Spleen (tissue), 11 donors: ENCODE data around the gene CLOCK. TPM values are rescaled to one million over a fixed set of nuclear protein-coding genes. Genes with fewer than 3 reads are reported as not detected.

Experiments
- DNase-seq: peaks from one replicate; pipeline ENCODE4 v3.0.0-alpha.2; 2020
- H3K27ac ChIP-seq, 8 donors: fragments of 200-600 bp; sonication (generic) in 7 of 8; 1 replicate in 4 of 8; 2 replicates in 4 of 8; pipeline versions ENCODE4 v1.5.0 to v1.8.0; 2016 to 2021; ENCODE audit warnings: inconsistent platforms in 4 of 8, mild to moderate bottlenecking in 4 of 8, moderate library complexity in 1 of 8
- H3K27me3 ChIP-seq, 7 donors: fragments of 200-600 bp; sonication (generic) in 6 of 7; replicated peaks in 1 of 7; 1 replicate in 4 of 7; 2 replicates in 3 of 7; pipeline versions ENCODE4 v1.5.0 to v1.8.0; 2016 to 2021; ENCODE audit warnings: inconsistent platforms in 3 of 7, mild to moderate bottlenecking in 1 of 7
- H3K36me3 ChIP-seq, 6 donors: fragments of 200-600 bp; sonication (generic) in 5 of 6; 1 replicate in 4 of 6; 2 replicates in 2 of 6; pipeline versions ENCODE4 v1.5.0 to v1.8.0; 2016 to 2021; ENCODE audit warnings: inconsistent platforms in 2 of 6
- H3K4me1 ChIP-seq, 6 donors: fragments of 200-600 bp; sonication (generic) in 5 of 6; 1 replicate in 3 of 6; 2 replicates in 3 of 6; pipeline versions ENCODE4 v1.5.0 to v1.8.0; 2016 to 2021; ENCODE audit warnings: inconsistent platforms in 3 of 6
- H3K4me3 ChIP-seq, 8 donors: fragments of 200-600 bp; sonication (generic) in 7 of 8; 1 replicate in 4 of 8; 2 replicates in 4 of 8; pipeline versions ENCODE4 v1.5.0 to v1.8.0; 2016 to 2021; ENCODE audit warnings: inconsistent platforms in 4 of 8, mild to moderate bottlenecking in 4 of 8, moderate library complexity in 2 of 8
- H3K9me3 ChIP-seq, 8 donors: fragments of 200-600 bp; sonication (generic) in 7 of 8; 1 replicate in 4 of 8; 2 replicates in 4 of 8; pipeline versions ENCODE4 v1.5.0 to v1.8.0; 2016 to 2021; ENCODE audit warnings: inconsistent platforms in 4 of 8
- CTCF ChIP-seq, 11 experiments: fragments of 200-600 bp in 7 of 11; fragments of 450-650 bp in 4 of 11; sonication (generic) in 4 of 11; IDR thresholded peaks in 8 of 11; conservative IDR thresholded peaks in 3 of 11; 1 replicate in 7 of 11; 2 replicates in 4 of 11; pipeline versions ENCODE4 v1.4.0 to v1.8.0; 2016 to 2021; ENCODE audit warnings: antibody characterized with exemption in 11 of 11, inconsistent platforms in 4 of 11, mild to moderate bottlenecking in 1 of 11
- POLR2A ChIP-seq, 3 donors: fragments of 450-650 bp; IDR thresholded peaks; one replicate each; pipeline ENCODE4 v1.5.1; 2017; ENCODE audit warnings: antibody characterized with exemption in 3 of 3, mild to moderate bottlenecking in 1 of 3
- POLR2AphosphoS5 ChIP-seq, 3 donors: sonication (generic); formaldehyde crosslinking; IDR thresholded peaks; one replicate each; pipeline ENCODE4 v1.5.1; 2017; ENCODE audit warnings: antibody characterized with exemption in 3 of 3
- WGBS, 5 donors: extraction: QIAGEN DNeasy Blood & Tissue Kit in 3 of 5; methylation state at CpG; one replicate each; pipeline versions ENCODE4 v1.1.5 to v1.1.7; 2013 to 2018; 5-methylcytosine and 5-hydroxymethylcytosine counted together
- intact Hi-C: fragments of 100-400 bp; cut with DNase I; formaldehyde crosslinking; loops from one replicate; pipeline ENCODE4 v1.15.0; 2023; ENCODE audit warnings: low total_unique reads
- polyA plus RNA-seq, 3 donors: library from polyadenylated mRNA; stranded (reverse); fragments of 200-250 nt; gene quantifications; one replicate each; pipeline ENCODE4 v1.2.1, GENCODE V29; 2013
- total RNA-seq, 7 donors: library from RNA; depleted of rRNA in 3 of 7; stranded (reverse); fragments of >200 nt in 3 of 7; fragmentation: NEBNext Ultra II Directional in 4 of 7; extraction: Animal tissue kit (Norgen Biotek cat#: 25700) in 4 of 7; gene quantifications; one replicate each; pipeline versions ENCODE4 v1.1.0 to v1.2.1, GENCODE V29; 2016 to 2021
- donor health status: healthy with polysubstance abuse.
- donor health status: DM: no; HTN: no; CAD: no; lungs with moderate emphysema.
- donor health status: DM: no; HTN: no; CAD: no.
- donor health status: Bipolar disorder and iron deficiency.
- donor health status: healthy.
- donor health status: DM: no; HTN: no; CAD: no.
- donor health status: DM: yes; HTN: yes; CAD: no.

CLOCK gene
- total and polyA plus RNA-seq, 10 donors: 1.9 to 29.4 (median 18.1) TPM

GRCh38 chr4:55398966-55399365, 147.7 kb downstream of the CLOCK start:
- intact Hi-C loops: loop anchor here (10.0 kb wide), 1 partner anchor 54 kb away; the partner anchor contains the start of gene SRD5A3
- TF ChIP-seq CTCF (IDR thresholded peaks at IDR 0.05 in 8 of 11, conservative IDR thresholded peaks at IDR 0.05 in 3 of 11): no peak
- TF ChIP-seq POLR2A (IDR thresholded peaks at IDR 0.05): no peak
- no peak for TF ChIP-seq POLR2AphosphoS5 (IDR thresholded peaks at IDR 0.05)
- DNase-seq: no peak
- peaks cover 13 to 73% (median 49%) of the 10 kb centered on the region in 6 donors for H3K4me1 ChIP-seq
- peaks cover 0 to 34% (median 9%) of the 10 kb centered on the region in 6 donors for H3K36me3 ChIP-seq
- H3K27ac ChIP-seq: peak overlapping the region in 6 of 8 donors; percentile 3 to 100 (median 96)
- WGBS, 5 donors: 46 to 71% (median 60%) methylated on average over 3 of the region's 3 CpGs
- H3K9me3 ChIP-seq: no peaks in the 10 kb centered on the region
- no peaks in the 10 kb centered on the region for H3K27me3 ChIP-seq
- H3K4me3 ChIP-seq: peak overlapping the region in 5 of 8 donors; percentile 84 to 95 (median 86)

- Histone ChIP-seq H3K27me3 (no peaks in the 10 kb centered on the region), H3K27ac (peak overlapping the region in 7 of 8 donors; percentile 96 to 100 (median 98)), H3K36me3 (peaks cover 0 to 29% (median 6%) of the 10 kb centered on the region in 6 donors), H3K4me1 (peaks cover 13 to 70% (median 47%) of the 10 kb centered on the region in 6 donors), H3K4me3 (peak overlapping the region in 7 of 8 donors; percentile 84 to 95 (median 88)), H3K9me3 (no peaks in the 10 kb centered on the region)
- DNase-seq: no peak
- TF ChIP-seq POLR2AphosphoS5 (IDR thresholded peaks at IDR 0.05) (no peak), CTCF (IDR thresholded peaks at IDR 0.05 in 8 of 11, conservative IDR thresholded peaks at IDR 0.05 in 3 of 11) (no peak), POLR2A (IDR thresholded peaks at IDR 0.05) (no peak)
- WGBS, 5 donors: 35 to 66% (median 63%) methylated on average over 1 of the region's 1 CpG
- intact Hi-C loops: loop anchor here (10.0 kb wide), 1 partner anchor 54 kb away; the partner anchor contains the start of gene SRD5A3
Measured at GRCh38 chr4:55398461-55398860, 148.2 kb downstream of the CLOCK start.

GRCh38 chr4:55397520-55398321, 149.0 kb downstream of the CLOCK start:
- no peak for DNase-seq

GRCh38 chr4:55397126-55397436, 149.6 kb downstream of the CLOCK start:
- Histone ChIP-seq H3K27ac (peak overlapping the region; percentile 95 to 100 (median 98)), H3K9me3 (no peaks in the 10 kb centered on the region), H3K36me3 (peaks cover 0 to 22% (median 6%) of the 10 kb centered on the region in 6 donors), H3K27me3 (no peaks in the 10 kb centered on the region), H3K4me3 (peak overlapping the region; percentile 74 to 95 (median 87)), H3K4me1 (peaks cover 13 to 60% (median 47%) of the 10 kb centered on the region in 6 donors)
- WGBS, 5 donors: 14 to 29% (median 25%) methylated on average over 7 of the region's 7 CpGs
- no peak for DNase-seq
- intact Hi-C loops: loop anchor here (10.0 kb wide), 1 partner anchor 52 kb away; the partner anchor contains the start of gene SRD5A3
- TF ChIP-seq CTCF (IDR thresholded peaks at IDR 0.05 in 8 of 11, conservative IDR thresholded peaks at IDR 0.05 in 3 of 11): no peak
- TF ChIP-seq POLR2A (IDR thresholded peaks at IDR 0.05): no peak
- TF ChIP-seq POLR2AphosphoS5 (IDR thresholded peaks at IDR 0.05): no peak

More at GRCh38 chr4:55397520-55398321, 149.0 kb downstream of the CLOCK start:
- Histone ChIP-seq H3K36me3 (peaks cover 0 to 22% (median 6%) of the 10 kb centered on the region in 6 donors), H3K9me3 (no peaks in the 10 kb centered on the region), H3K27me3 (no peaks in the 10 kb centered on the region), H3K4me1 (peaks cover 13 to 64% (median 47%) of the 10 kb centered on the region in 6 donors), H3K4me3 (peak overlapping the region; percentile 74 to 95 (median 87)), H3K27ac (peak overlapping the region in 7 of 8 donors; percentile 96 to 100 (median 98))
- TF ChIP-seq POLR2A (IDR thresholded peaks at IDR 0.05): no peak
- TF ChIP-seq POLR2AphosphoS5 (IDR thresholded peaks at IDR 0.05): peak; percentile 15 to 41 (median 21)
- 25 to 43% (median 36%) methylated on average over 15 of the region's 15 CpGs for WGBS, 5 donors
- intact Hi-C loops: loop anchor here (10.0 kb wide), 1 partner anchor 53 kb away; the partner anchor contains the start of gene SRD5A3
